ENCODE measurements around the gene ANO9.

ANO9 gene

GRCh38 chr11:385594-386351, 56.0 kb downstream of the ANO9 start:
- H3K9ac ChIP-seq (ENCODE audit: insufficient read length) = no peak overlapping the region

GRCh38 chr11:384511-384910, 57.3 kb downstream of the ANO9 start:
- no peaks in the 10 kb centered on the region for H3K9me3 ChIP-seq (ENCODE audit: low read depth, low read length)
- no peak overlapping the region for H3K4me3 ChIP-seq
- no peak for TF ChIP-seq EZH2 (IDR thresholded peaks at IDR 0.05)
- no peak for TF ChIP-seq POLR2AphosphoS5 (IDR thresholded peaks at IDR 0.05; ENCODE audit: borderline replicate concordance, low read depth, low read length)
- no peak overlapping the region for H3K9ac ChIP-seq (ENCODE audit: insufficient read length)
- H3K27ac ChIP-seq = no peak overlapping the region
- no peaks in the 10 kb centered on the region; the same call in 1 of the 2 replicates for H3K36me3 ChIP-seq (ENCODE audit: insufficient read depth, low read length)
- no peak for DNase-seq (ENCODE audit: low read depth, low spot score)

More at GRCh38 chr11:385594-386351, 56.0 kb downstream of the ANO9 start:
- TF ChIP-seq POLR2AphosphoS5 (IDR thresholded peaks at IDR 0.05; ENCODE audit: borderline replicate concordance, low read depth, low read length) (no peak), FOXP2 (optimal IDR thresholded peaks at IDR 0.05; ENCODE audit: control extremely low read depth, extremely low read length, insufficient read depth) (no peak), EZH2 (IDR thresholded peaks at IDR 0.05) (no peak)
- Histone ChIP-seq H3K36me3 (ENCODE audit: insufficient read depth, low read length) (no peaks in the 10 kb centered on the region; the same call in 1 of the 2 replicates), H3K4me3 (no peak overlapping the region), H3K9me3 (ENCODE audit: low read depth, low read length) (no peaks in the 10 kb centered on the region), H3K27ac (no peak overlapping the region)
- DNase-seq (ENCODE audit: low read depth, low spot score) = no peak

DNA sequence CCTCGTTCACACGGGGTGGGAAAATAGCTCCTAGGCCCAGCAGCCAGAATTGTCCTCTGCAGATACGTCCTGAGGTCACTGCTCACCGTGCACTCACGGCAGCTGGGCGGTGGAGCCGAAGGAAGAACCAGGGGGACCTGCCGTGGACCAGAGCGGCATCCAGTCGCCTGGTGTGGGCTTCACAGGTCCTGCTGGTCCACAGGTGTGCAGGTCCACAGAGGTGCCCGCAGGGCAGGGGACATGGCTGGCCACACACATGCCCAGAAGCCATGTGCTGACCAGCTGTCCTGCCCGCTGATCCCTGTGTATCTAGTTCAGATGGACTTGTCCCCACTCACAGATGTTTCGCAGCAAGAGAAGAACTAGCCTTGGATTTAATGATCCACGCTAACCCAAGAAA, 58.4 kb downstream of the ANO9 start:
- H3K27ac ChIP-seq = no peak overlapping the region
- H3K36me3 ChIP-seq (ENCODE audit: insufficient read depth, low read length) = no peaks in the 10 kb centered on the region; the same call in 1 of the 2 replicates
- TF ChIP-seq POLR2AphosphoS5 (IDR thresholded peaks at IDR 0.05; ENCODE audit: borderline replicate concordance, low read depth, low read length) (no peak), EZH2 (IDR thresholded peaks at IDR 0.05) (no peak)
- H3K9ac ChIP-seq (ENCODE audit: insufficient read length) = no peak overlapping the region
- no peak for DNase-seq (ENCODE audit: low read depth, low spot score)
- H3K9me3 ChIP-seq (ENCODE audit: low read depth, low read length) = no peaks in the 10 kb centered on the region
- no peak overlapping the region for H3K4me3 ChIP-seq

- DNase-seq (ENCODE audit: low read depth, low spot score) = no peak
- no peak overlapping the region for H3K4me3 ChIP-seq
- TF ChIP-seq EZH2 (IDR thresholded peaks at IDR 0.05) = no peak
- no peak for TF ChIP-seq POLR2AphosphoS5 (IDR thresholded peaks at IDR 0.05; ENCODE audit: borderline replicate concordance, low read depth, low read length)
- TF ChIP-seq FOXP2 (optimal IDR thresholded peaks at IDR 0.05; ENCODE audit: control extremely low read depth, extremely low read length, insufficient read depth) = no peak
- no peak overlapping the region for H3K9ac ChIP-seq (ENCODE audit: insufficient read length)
- no peaks in the 10 kb centered on the region; the same call in 1 of the 2 replicates for H3K36me3 ChIP-seq (ENCODE audit: insufficient read depth, low read length)
- no peaks in the 10 kb centered on the region for H3K9me3 ChIP-seq (ENCODE audit: low read depth, low read length)
- peak overlapping the region; percentile 60; the same call in 1 of the 2 replicates for H3K27ac ChIP-seq
Observed at GRCh38 chr11:382081-382629, 59.7 kb downstream of the ANO9 start.

DNA sequence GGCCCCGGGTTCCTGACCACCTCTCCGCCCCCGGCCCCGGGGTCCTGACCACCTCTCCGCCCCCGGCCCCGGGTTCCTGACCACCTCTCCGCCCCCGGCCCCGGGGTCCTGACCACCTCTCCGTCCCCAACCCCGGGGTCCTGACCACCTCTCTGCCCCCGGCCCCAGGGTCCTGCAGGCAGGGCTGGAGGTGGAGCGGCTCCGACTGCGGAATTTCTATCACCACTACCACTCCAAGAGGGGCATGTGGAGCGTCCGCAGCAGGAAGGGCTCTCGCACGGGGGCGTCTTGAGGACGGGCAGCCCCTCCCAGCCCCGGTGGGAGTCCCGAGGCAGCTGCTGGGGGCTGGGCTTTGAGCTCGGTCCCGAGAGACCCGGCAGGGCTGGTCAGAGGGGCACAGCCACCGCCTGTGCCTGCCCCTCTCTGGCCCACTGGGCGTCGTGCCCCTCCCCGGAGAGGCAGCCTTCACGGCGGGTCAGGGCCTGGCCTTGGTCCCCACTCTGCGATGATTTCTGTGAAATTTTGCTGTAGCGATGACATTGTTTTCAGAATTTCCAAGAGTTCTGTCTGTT, 60.2 kb downstream of the ANO9 start:
- Histone ChIP-seq H3K9me3 (ENCODE audit: low read depth, low read length) (no peaks in the 10 kb centered on the region), H3K4me3 (no peak overlapping the region), H3K36me3 (ENCODE audit: insufficient read depth, low read length) (no peaks in the 10 kb centered on the region; the same call in 1 of the 2 replicates), H3K9ac (ENCODE audit: insufficient read length) (no peak overlapping the region), H3K27ac (no peak overlapping the region)
- DNase-seq (ENCODE audit: low read depth, low spot score) = no peak
- TF ChIP-seq FOXP2 (optimal IDR thresholded peaks at IDR 0.05; ENCODE audit: control extremely low read depth, extremely low read length, insufficient read depth) = no peak
- no peak for TF ChIP-seq POLR2AphosphoS5 (IDR thresholded peaks at IDR 0.05; ENCODE audit: borderline replicate concordance, low read depth, low read length)
- TF ChIP-seq EZH2 (IDR thresholded peaks at IDR 0.05) = no peak

GRCh38 chr11:380996-381395, 60.8 kb downstream of the ANO9 start:
- H3K36me3 ChIP-seq (ENCODE audit: insufficient read depth, low read length) = no peaks in the 10 kb centered on the region; the same call in 1 of the 2 replicates
- H3K9ac ChIP-seq (ENCODE audit: insufficient read length) = no peak overlapping the region
- DNase-seq (ENCODE audit: low read depth, low spot score) = no peak
- TF ChIP-seq POLR2AphosphoS5 (IDR thresholded peaks at IDR 0.05; ENCODE audit: borderline replicate concordance, low read depth, low read length) (no peak), FOXP2 (optimal IDR thresholded peaks at IDR 0.05; ENCODE audit: control extremely low read depth, extremely low read length, insufficient read depth) (no peak)
- H3K9me3 ChIP-seq (ENCODE audit: low read depth, low read length) = no peaks in the 10 kb centered on the region
- no peak overlapping the region for H3K27ac ChIP-seq
- H3K4me3 ChIP-seq = no peak overlapping the region

DNA sequence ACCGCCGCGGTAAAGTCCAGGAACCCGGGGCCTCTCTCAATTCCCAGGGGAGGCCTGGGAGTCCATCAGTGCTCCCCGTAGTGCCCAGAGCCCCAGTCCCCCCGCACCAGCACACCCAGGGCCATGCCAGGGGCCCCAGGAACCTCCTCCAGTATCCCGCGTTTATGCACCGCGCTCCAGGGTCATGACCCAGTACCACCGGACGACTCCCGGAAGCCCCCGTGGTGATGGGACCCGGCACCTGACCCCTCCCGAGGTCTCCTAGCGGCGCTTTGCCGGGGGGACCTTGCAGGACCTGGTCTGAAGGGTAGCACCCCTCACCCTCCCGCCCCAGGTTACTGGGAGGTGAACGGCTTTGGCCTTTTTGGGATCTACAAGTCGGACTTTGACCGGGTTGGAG, 61.3 kb downstream of the ANO9 start:
- H3K36me3 ChIP-seq (ENCODE audit: insufficient read depth, low read length) = no peaks in the 10 kb centered on the region; the same call in 1 of the 2 replicates
- no peak overlapping the region for H3K9ac ChIP-seq (ENCODE audit: insufficient read length)
- DNase-seq (ENCODE audit: low read depth, low spot score) = no peak
- no peaks in the 10 kb centered on the region for H3K9me3 ChIP-seq (ENCODE audit: low read depth, low read length)
- TF ChIP-seq EZH2 (IDR thresholded peaks at IDR 0.05) (no peak), FOXP2 (optimal IDR thresholded peaks at IDR 0.05; ENCODE audit: control extremely low read depth, extremely low read length, insufficient read depth) (no peak), POLR2AphosphoS5 (IDR thresholded peaks at IDR 0.05; ENCODE audit: borderline replicate concordance, low read depth, low read length) (no peak)
- no peak overlapping the region for H3K4me3 ChIP-seq
- no peak overlapping the region for H3K27ac ChIP-seq

- Histone ChIP-seq H3K4me3 (no peak overlapping the region), H3K9me3 (ENCODE audit: low read depth, low read length) (no peaks in the 10 kb centered on the region), H3K36me3 (ENCODE audit: insufficient read depth, low read length) (no peaks in the 10 kb centered on the region; the same call in 1 of the 2 replicates), H3K9ac (ENCODE audit: insufficient read length) (no peak overlapping the region), H3K27ac (no peak overlapping the region)
- no peak for DNase-seq (ENCODE audit: low read depth, low spot score)
- no peak for TF ChIP-seq POLR2AphosphoS5 (IDR thresholded peaks at IDR 0.05; ENCODE audit: borderline replicate concordance, low read depth, low read length)
Observed at GRCh38 chr11:380095-380480, 61.7 kb downstream of the ANO9 start.

Data from SK-N-MC (cell line).